B cell (primary cell): ENCODE measurements around the gene DUSP1.

Experiments
- EZH2 ChIP-seq: IDR thresholded peaks from 2 replicates; pipeline ENCODE4 v1.6.1; 2012; ENCODE audit warnings: borderline replicate concordance, low read depth, mild to moderate bottlenecking, moderate library complexity, low read length; ENCODE audit not compliant: insufficient read depth, poor library complexity, severe bottlenecking
- TF ChIP-seq, protein P1 (sequence below): fragments of 200-600 bp; IDR thresholded peaks from one replicate; pipeline ENCODE4 v1.8.0; 2022; ENCODE audit warnings: antibody characterized with exemption, mild to moderate bottlenecking

GRCh38 chr5:172768098-172768572, 2.9 kb downstream of the DUSP1 start:
- TF ChIP-seq, protein P1, sequence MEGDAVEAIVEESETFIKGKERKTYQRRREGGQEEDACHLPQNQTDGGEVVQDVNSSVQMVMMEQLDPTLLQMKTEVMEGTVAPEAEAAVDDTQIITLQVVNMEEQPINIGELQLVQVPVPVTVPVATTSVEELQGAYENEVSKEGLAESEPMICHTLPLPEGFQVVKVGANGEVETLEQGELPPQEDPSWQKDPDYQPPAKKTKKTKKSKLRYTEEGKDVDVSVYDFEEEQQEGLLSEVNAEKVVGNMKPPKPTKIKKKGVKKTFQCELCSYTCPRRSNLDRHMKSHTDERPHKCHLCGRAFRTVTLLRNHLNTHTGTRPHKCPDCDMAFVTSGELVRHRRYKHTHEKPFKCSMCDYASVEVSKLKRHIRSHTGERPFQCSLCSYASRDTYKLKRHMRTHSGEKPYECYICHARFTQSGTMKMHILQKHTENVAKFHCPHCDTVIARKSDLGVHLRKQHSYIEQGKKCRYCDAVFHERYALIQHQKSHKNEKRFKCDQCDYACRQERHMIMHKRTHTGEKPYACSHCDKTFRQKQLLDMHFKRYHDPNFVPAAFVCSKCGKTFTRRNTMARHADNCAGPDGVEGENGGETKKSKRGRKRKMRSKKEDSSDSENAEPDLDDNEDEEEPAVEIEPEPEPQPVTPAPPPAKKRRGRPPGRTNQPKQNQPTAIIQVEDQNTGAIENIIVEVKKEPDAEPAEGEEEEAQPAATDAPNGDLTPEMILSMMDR, result no peak
- no peak for TF ChIP-seq EZH2
